HepG2 (cell line): ENCODE results near the gene ZNF431. TPM values are rescaled to one million over a fixed set of nuclear protein-coding genes. Genes with fewer than 3 reads are reported as not detected.

Source experiments
- HDAC2 ChIP-seq: sonication (generic); formaldehyde crosslinking; IDR thresholded peaks from 2 replicates; pipeline ENCODE4 v1.4.0; 2020; ENCODE audit warnings: missing genetic modification reagents
- KLF12 ChIP-seq: sonication (generic); formaldehyde crosslinking; IDR thresholded peaks from 2 replicates; pipeline ENCODE4 v1.4.0; 2020; ENCODE audit warnings: missing genetic modification reagents, borderline replicate concordance
- MAFF ChIP-seq: IDR thresholded peaks from 2 replicates; pipeline ENCODE4 v1.6.1; 2011; ENCODE audit warnings: low read depth, low read length, improper control_type of control experiment
- NFKB2 ChIP-seq: sonication (generic); formaldehyde crosslinking; IDR thresholded peaks from 2 replicates; pipeline ENCODE4 v1.4.0; 2020; ENCODE audit warnings: missing genetic modification reagents, borderline replicate concordance
- SETDB1 ChIP-seq: sonication (generic); formaldehyde crosslinking; IDR thresholded peaks from 2 replicates; pipeline ENCODE4 v1.5.1; 2020; ENCODE audit warnings: missing genetic modification reagents, mild to moderate bottlenecking, borderline replicate concordance
- SOX6 ChIP-seq, 2 experiments: fragments of 450-650 bp in 1 of 2; sonication (generic) in 1 of 2; formaldehyde crosslinking in 1 of 2; IDR thresholded peaks; 2 replicates each; pipeline versions ENCODE4 v1.4.0 to v1.6.1; 2017 to 2020; ENCODE audit warnings: antibody characterized with exemption in 1 of 2, mild to moderate bottlenecking in 1 of 2, missing genetic modification reagents in 1 of 2
- ZNF121 ChIP-seq: sonication (generic); formaldehyde crosslinking; IDR thresholded peaks from 2 replicates; pipeline ENCODE4 v1.5.0; 2020; ENCODE audit warnings: mild to moderate bottlenecking, missing genetic modification reagents
- ZNF3 ChIP-seq: IDR thresholded peaks from 2 replicates; pipeline ENCODE4 v1.7.0; 2017; ENCODE audit warnings: inconsistent platforms
- polyA plus RNA-seq, 8 experiments: library from polyadenylated mRNA; depleted of rRNA in 3 of 8; stranded (reverse) in 7 of 8; unstranded in 1 of 8; fragments of >200 nt; fragmentation: Illumina TruSeq in 4 of 8; extraction: Trizol in 4 of 8; gene quantifications; 2 replicates each; pipeline versions ENCODE4 v1.2.1 to v1.2.3, GENCODE V29; 2011 to 2016; ENCODE audit warnings: low read depth in 4 of 8, missing spikeins in 1 of 8, mixed read lengths in 1 of 8; ENCODE audit not compliant: insufficient read depth in 1 of 8
- total RNA-seq, 5 experiments: library from RNA; depleted of rRNA; stranded (reverse); fragments of >200 nt; fragmentation: Illumina TruSeq; extraction: Trizol; gene quantifications; 2 replicates each; pipeline ENCODE4 v1.2.3, GENCODE V29; 2016; ENCODE audit warnings: low read depth in 1 of 5
- TF ChIP-seq, protein P1 (sequence below): sonication (generic); formaldehyde crosslinking; IDR thresholded peaks from 2 replicates; pipeline ENCODE4 v1.4.0; 2020; ENCODE audit warnings: mild to moderate bottlenecking, missing genetic modification reagents
- TF ChIP-seq, protein P2 (sequence below): sonication (generic); formaldehyde crosslinking; IDR thresholded peaks from 2 replicates; pipeline ENCODE4 v1.4.0; 2020; ENCODE audit warnings: missing genetic modification reagents, borderline replicate concordance
- TF ChIP-seq, protein P3 (sequence below): sonication (generic); formaldehyde crosslinking; IDR thresholded peaks from 2 replicates; pipeline ENCODE4 v1.5.1; 2020; ENCODE audit warnings: missing genetic modification reagents, mild to moderate bottlenecking, borderline replicate concordance
- TF ChIP-seq, protein P4 (sequence below): sonication (generic); formaldehyde crosslinking; IDR thresholded peaks from 2 replicates; pipeline ENCODE4 v1.8.1; 2023; ENCODE audit warnings: mild to moderate bottlenecking, missing genetic modification reagents

ZNF431 gene
- total and polyA plus RNA-seq, 2 of the 13 experiments (the other 11 are each of a cell fraction or from before 2014, with no cell fraction given), result 4.4 to 11.8 TPM

DNA sequence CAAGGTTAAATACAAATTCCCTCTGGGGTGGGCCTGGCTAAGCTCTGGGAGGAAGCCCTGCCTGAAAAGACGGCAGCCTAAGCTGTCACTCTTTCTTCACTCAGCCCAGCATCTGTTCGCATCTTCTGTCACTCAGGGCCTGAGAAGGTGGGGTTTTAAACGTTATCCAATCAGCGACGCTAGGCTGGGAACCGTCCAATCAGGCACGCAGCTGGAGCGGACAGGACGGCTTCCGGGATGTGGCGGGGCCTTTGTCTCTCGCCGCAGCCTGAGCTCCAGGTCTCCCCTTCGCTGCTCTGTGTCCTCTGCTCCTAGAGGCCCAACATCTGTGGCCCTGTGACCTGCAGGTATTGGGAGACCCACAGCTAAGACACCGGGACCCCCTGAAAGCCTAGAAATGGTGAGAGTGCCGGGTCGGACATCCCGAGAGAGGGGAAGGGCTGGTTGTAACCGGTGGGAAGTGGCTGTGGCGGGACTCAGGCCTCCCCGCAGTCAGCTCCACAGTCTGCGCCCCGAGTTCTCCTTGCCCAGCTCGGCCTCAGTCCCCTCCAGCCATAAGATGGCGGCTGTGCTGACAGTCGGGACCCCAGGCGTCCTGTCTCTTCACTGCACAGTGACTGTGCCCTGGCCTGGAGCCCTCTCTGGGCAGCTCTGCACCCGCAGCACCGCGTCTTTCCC lies at the start of gene ZNF431 (continued):
- TF ChIP-seq, protein P1, sequence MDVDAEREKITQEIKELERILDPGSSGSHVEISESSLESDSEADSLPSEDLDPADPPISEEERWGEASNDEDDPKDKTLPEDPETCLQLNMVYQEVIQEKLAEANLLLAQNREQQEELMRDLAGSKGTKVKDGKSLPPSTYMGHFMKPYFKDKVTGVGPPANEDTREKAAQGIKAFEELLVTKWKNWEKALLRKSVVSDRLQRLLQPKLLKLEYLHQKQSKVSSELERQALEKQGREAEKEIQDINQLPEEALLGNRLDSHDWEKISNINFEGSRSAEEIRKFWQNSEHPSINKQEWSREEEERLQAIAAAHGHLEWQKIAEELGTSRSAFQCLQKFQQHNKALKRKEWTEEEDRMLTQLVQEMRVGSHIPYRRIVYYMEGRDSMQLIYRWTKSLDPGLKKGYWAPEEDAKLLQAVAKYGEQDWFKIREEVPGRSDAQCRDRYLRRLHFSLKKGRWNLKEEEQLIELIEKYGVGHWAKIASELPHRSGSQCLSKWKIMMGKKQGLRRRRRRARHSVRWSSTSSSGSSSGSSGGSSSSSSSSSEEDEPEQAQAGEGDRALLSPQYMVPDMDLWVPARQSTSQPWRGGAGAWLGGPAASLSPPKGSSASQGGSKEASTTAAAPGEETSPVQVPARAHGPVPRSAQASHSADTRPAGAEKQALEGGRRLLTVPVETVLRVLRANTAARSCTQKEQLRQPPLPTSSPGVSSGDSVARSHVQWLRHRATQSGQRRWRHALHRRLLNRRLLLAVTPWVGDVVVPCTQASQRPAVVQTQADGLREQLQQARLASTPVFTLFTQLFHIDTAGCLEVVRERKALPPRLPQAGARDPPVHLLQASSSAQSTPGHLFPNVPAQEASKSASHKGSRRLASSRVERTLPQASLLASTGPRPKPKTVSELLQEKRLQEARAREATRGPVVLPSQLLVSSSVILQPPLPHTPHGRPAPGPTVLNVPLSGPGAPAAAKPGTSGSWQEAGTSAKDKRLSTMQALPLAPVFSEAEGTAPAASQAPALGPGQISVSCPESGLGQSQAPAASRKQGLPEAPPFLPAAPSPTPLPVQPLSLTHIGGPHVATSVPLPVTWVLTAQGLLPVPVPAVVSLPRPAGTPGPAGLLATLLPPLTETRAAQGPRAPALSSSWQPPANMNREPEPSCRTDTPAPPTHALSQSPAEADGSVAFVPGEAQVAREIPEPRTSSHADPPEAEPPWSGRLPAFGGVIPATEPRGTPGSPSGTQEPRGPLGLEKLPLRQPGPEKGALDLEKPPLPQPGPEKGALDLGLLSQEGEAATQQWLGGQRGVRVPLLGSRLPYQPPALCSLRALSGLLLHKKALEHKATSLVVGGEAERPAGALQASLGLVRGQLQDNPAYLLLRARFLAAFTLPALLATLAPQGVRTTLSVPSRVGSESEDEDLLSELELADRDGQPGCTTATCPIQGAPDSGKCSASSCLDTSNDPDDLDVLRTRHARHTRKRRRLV (CRISPR knock-in tag), result no peak
- TF ChIP-seq ZNF121 (CRISPR knock-in tag), result no peak
- no peak for TF ChIP-seq SOX6 (IDR thresholded peaks at IDR 0.05)
- TF ChIP-seq SOX6 (CRISPR knock-in tag; IDR thresholded peaks at IDR 0.05), result peak; percentile 32; the same call in 1 of the 2 replicates
- TF ChIP-seq, protein P2, sequence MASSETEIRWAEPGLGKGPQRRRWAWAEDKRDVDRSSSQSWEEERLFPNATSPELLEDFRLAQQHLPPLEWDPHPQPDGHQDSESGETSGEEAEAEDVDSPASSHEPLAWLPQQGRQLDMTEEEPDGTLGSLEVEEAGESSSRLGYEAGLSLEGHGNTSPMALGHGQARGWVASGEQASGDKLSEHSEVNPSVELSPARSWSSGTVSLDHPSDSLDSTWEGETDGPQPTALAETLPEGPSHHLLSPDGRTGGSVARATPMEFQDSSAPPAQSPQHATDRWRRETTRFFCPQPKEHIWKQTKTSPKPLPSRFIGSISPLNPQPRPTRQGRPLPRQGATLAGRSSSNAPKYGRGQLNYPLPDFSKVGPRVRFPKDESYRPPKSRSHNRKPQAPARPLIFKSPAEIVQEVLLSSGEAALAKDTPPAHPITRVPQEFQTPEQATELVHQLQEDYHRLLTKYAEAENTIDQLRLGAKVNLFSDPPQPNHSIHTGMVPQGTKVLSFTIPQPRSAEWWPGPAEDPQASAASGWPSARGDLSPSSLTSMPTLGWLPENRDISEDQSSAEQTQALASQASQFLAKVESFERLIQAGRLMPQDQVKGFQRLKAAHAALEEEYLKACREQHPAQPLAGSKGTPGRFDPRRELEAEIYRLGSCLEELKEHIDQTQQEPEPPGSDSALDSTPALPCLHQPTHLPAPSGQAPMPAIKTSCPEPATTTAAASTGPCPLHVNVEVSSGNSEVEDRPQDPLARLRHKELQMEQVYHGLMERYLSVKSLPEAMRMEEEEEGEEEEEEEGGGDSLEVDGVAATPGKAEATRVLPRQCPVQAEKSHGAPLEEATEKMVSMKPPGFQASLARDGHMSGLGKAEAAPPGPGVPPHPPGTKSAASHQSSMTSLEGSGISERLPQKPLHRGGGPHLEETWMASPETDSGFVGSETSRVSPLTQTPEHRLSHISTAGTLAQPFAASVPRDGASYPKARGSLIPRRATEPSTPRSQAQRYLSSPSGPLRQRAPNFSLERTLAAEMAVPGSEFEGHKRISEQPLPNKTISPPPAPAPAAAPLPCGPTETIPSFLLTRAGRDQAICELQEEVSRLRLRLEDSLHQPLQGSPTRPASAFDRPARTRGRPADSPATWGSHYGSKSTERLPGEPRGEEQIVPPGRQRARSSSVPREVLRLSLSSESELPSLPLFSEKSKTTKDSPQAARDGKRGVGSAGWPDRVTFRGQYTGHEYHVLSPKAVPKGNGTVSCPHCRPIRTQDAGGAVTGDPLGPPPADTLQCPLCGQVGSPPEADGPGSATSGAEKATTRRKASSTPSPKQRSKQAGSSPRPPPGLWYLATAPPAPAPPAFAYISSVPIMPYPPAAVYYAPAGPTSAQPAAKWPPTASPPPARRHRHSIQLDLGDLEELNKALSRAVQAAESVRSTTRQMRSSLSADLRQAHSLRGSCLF (CRISPR knock-in tag), result no peak
- no peak for TF ChIP-seq KLF12
- TF ChIP-seq NFKB2 (CRISPR knock-in tag), result no peak; the same call in 1 of the 2 replicates
- TF ChIP-seq, protein P3, sequence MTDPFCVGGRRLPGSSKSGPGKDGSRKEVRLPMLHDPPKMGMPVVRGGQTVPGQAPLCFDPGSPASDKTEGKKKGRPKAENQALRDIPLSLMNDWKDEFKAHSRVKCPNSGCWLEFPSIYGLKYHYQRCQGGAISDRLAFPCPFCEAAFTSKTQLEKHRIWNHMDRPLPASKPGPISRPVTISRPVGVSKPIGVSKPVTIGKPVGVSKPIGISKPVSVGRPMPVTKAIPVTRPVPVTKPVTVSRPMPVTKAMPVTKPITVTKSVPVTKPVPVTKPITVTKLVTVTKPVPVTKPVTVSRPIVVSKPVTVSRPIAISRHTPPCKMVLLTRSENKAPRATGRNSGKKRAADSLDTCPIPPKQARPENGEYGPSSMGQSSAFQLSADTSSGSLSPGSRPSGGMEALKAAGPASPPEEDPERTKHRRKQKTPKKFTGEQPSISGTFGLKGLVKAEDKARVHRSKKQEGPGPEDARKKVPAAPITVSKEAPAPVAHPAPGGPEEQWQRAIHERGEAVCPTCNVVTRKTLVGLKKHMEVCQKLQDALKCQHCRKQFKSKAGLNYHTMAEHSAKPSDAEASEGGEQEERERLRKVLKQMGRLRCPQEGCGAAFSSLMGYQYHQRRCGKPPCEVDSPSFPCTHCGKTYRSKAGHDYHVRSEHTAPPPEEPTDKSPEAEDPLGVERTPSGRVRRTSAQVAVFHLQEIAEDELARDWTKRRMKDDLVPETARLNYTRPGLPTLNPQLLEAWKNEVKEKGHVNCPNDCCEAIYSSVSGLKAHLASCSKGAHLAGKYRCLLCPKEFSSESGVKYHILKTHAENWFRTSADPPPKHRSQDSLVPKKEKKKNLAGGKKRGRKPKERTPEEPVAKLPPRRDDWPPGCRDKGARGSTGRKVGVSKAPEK (CRISPR knock-in tag), result no peak
- TF ChIP-seq MAFF, result no peak
- no peak for TF ChIP-seq SETDB1
- TF ChIP-seq ZNF3 (CRISPR knock-in tag), result no peak
- TF ChIP-seq, protein P4, sequence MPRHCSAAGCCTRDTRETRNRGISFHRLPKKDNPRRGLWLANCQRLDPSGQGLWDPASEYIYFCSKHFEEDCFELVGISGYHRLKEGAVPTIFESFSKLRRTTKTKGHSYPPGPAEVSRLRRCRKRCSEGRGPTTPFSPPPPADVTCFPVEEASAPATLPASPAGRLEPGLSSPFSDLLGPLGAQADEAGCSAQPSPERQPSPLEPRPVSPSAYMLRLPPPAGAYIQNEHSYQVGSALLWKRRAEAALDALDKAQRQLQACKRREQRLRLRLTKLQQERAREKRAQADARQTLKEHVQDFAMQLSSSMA (CRISPR knock-in tag), result no peak
- TF ChIP-seq HDAC2 (CRISPR knock-in tag), result no peak
